Trophoblast cell (in vitro differentiated cells and primary cell): ENCODE measurements around the gene FSTL3.

Experiments used
- DNase-seq, 2 donors: peaks; one replicate each; pipeline ENCODE4 v3.0.0-alpha.2; 2016
- H2AFZ ChIP-seq: 2 replicates; pipeline ENCODE4 v1.6.1; 2013; ENCODE audit warnings: low read length, moderate library complexity, mild to moderate bottlenecking; ENCODE audit not compliant: insufficient read depth, poor library complexity
- H2AK5ac ChIP-seq: 2 replicates; pipeline ENCODE4 v1.6.1; 2013; ENCODE audit warnings: mild to moderate bottlenecking, low read length
- H2BK120ac ChIP-seq: 2 replicates; pipeline ENCODE4 v1.6.1; 2013; ENCODE audit warnings: low read length, mild to moderate bottlenecking, moderate library complexity; ENCODE audit not compliant: insufficient read depth, poor library complexity
- H2BK12ac ChIP-seq: 2 replicates; pipeline ENCODE4 v1.6.1; 2013; ENCODE audit warnings: mild to moderate bottlenecking, low read length, moderate library complexity
- H2BK5ac ChIP-seq: 2 replicates; pipeline ENCODE4 v1.6.1; 2013; ENCODE audit warnings: low read length, low read depth, moderate library complexity, mild to moderate bottlenecking; ENCODE audit not compliant: poor library complexity
- H3K14ac ChIP-seq: 2 replicates; pipeline ENCODE4 v1.6.1; 2013; ENCODE audit warnings: mild to moderate bottlenecking, low read length
- H3K18ac ChIP-seq: 2 replicates; pipeline ENCODE4 v1.6.1; 2013; ENCODE audit warnings: mild to moderate bottlenecking, low read length
- H3K23ac ChIP-seq: 2 replicates; pipeline ENCODE4 v1.6.1; 2013; ENCODE audit warnings: low read length
- H3K27ac ChIP-seq: 2 replicates; pipeline ENCODE4 v1.5.1; 2013; ENCODE audit warnings: low read depth, mild to moderate bottlenecking, inconsistent platforms, low read length, moderate library complexity
- H3K27me3 ChIP-seq: 2 replicates; pipeline ENCODE4 v1.6.1; 2013; ENCODE audit warnings: inconsistent platforms, mild to moderate bottlenecking, low read length, moderate library complexity; ENCODE audit not compliant: insufficient read depth
- H3K36me3 ChIP-seq, 2 experiments: 1 replicate in 1 of 2; 2 replicates in 1 of 2; pipeline ENCODE4 v1.6.1; 2013; ENCODE audit warnings: low read length in 2 of 2, mild to moderate bottlenecking in 2 of 2, moderate library complexity in 1 of 2; ENCODE audit not compliant: insufficient read depth in 2 of 2, control insufficient read depth in 1 of 2
- H3K4ac ChIP-seq: 2 replicates; pipeline ENCODE4 v1.6.1; 2013; ENCODE audit warnings: low read depth, mild to moderate bottlenecking, low read length, moderate library complexity
- H3K4me1 ChIP-seq, 2 experiments: 1 replicate in 1 of 2; 2 replicates in 1 of 2; pipeline ENCODE4 v1.6.1; 2013; ENCODE audit warnings: low read length in 2 of 2, mild to moderate bottlenecking in 2 of 2, moderate library complexity in 1 of 2; ENCODE audit not compliant: insufficient read depth in 2 of 2, control insufficient read depth in 1 of 2
- H3K4me2 ChIP-seq: 2 replicates; pipeline ENCODE4 v1.6.1; 2013; ENCODE audit warnings: inconsistent platforms, mild to moderate bottlenecking, low read length, moderate library complexity
- H3K4me3 ChIP-seq: 2 replicates; pipeline ENCODE4 v1.5.1; 2013; ENCODE audit warnings: mild to moderate bottlenecking, low read depth, low read length, inconsistent platforms
- H3K79me1 ChIP-seq: one replicate; pipeline ENCODE4 v1.6.1; 2013; ENCODE audit warnings: low read length
- H3K79me2 ChIP-seq: 2 replicates; pipeline ENCODE4 v1.6.1; 2013; ENCODE audit warnings: low read length, mild to moderate bottlenecking; ENCODE audit not compliant: control insufficient read depth, insufficient read depth, poor library complexity
- H3K9ac ChIP-seq: 2 replicates; pipeline ENCODE4 v1.6.1; 2013; ENCODE audit warnings: mild to moderate bottlenecking, low read length
- H3K9me3 ChIP-seq: 2 replicates; pipeline ENCODE4 v1.6.1; 2013; ENCODE audit warnings: low read depth, mild to moderate bottlenecking, control low read depth, inconsistent platforms, low read length; ENCODE audit not compliant: insufficient read depth
- H4K12ac ChIP-seq: 2 replicates; pipeline ENCODE4 v1.6.1; 2013; ENCODE audit warnings: low read depth, mild to moderate bottlenecking, low read length, moderate library complexity
- H4K8ac ChIP-seq: 2 replicates; pipeline ENCODE4 v1.6.1; 2013; ENCODE audit warnings: low read depth, mild to moderate bottlenecking, low read length, moderate library complexity
- H4K91ac ChIP-seq: one replicate; pipeline ENCODE4 v1.6.1; 2013; ENCODE audit warnings: low read depth, mild to moderate bottlenecking, low read length, moderate library complexity
- WGBS: extraction: QIAGEN DNeasy Blood & Tissue Kit; methylation state at CpG from one replicate; pipeline ENCODE4 v1.1.7; 2013; ENCODE audit warnings: missing lambda C conversion rate; ENCODE audit not compliant: insufficient read length, insufficient coverage; ENCODE audit errors: extremely low coverage; 5-methylcytosine and 5-hydroxymethylcytosine counted together

FSTL3 gene

GRCh38 chr19:650121-650520 lies 26.1 kb upstream of the FSTL3 start:
- H3K9ac ChIP-seq = no peak overlapping the region
- H3K4me2 ChIP-seq = no peak overlapping the region
- no peak overlapping the region for H3K18ac ChIP-seq
- H4K12ac ChIP-seq = no peak overlapping the region
- no peaks in the 10 kb centered on the region for H3K79me1 ChIP-seq
- peaks cover 81 to 82% of the 10 kb centered on the region in 2 experiments for H3K36me3 ChIP-seq
- no peak overlapping the region for H2BK5ac ChIP-seq
- no peaks in the 10 kb centered on the region for H3K27me3 ChIP-seq
- H3K9me3 ChIP-seq = peaks cover 5% of the 10 kb centered on the region
- H2BK12ac ChIP-seq = no peak overlapping the region
- no peak overlapping the region for H3K4ac ChIP-seq
- no peak overlapping the region for H2AFZ ChIP-seq
- no peak overlapping the region for H2BK120ac ChIP-seq
- no CpG with 5 or more reads among the region's 11 CpGs for WGBS
- H3K79me2 ChIP-seq = peaks cover 3% of the 10 kb centered on the region
- no peak overlapping the region for H2AK5ac ChIP-seq
- H3K23ac ChIP-seq = no peak overlapping the region
- no peak overlapping the region for H4K91ac ChIP-seq
- H3K4me1 ChIP-seq = no peaks in the 10 kb centered on the region
- H3K27ac ChIP-seq = no peak overlapping the region
- no peak overlapping the region for H3K4me3 ChIP-seq
- no peak overlapping the region for H4K8ac ChIP-seq
- no peak for DNase-seq
- H3K14ac ChIP-seq = no peak overlapping the region

- Histone ChIP-seq H3K4me2 (no peak overlapping the region), H3K36me3 (peaks cover 81% of the 10 kb centered on the region in 2 experiments), H3K27ac (no peak overlapping the region), H2AK5ac (no peak overlapping the region), H3K9me3 (peaks cover 5% of the 10 kb centered on the region), H3K4me1 (no peaks in the 10 kb centered on the region), H2BK5ac (no peak overlapping the region), H3K14ac (no peak overlapping the region), H2BK12ac (no peak overlapping the region), H3K4ac (no peak overlapping the region), H3K23ac (no peak overlapping the region), H4K8ac (no peak overlapping the region), H3K9ac (no peak overlapping the region), H2AFZ (no peak overlapping the region), H3K18ac (no peak overlapping the region), H4K91ac (no peak overlapping the region), H3K79me1 (no peaks in the 10 kb centered on the region), H2BK120ac (no peak overlapping the region), H4K12ac (no peak overlapping the region), H3K27me3 (no peaks in the 10 kb centered on the region), H3K79me2 (peaks cover 8% of the 10 kb centered on the region), H3K4me3 (no peak overlapping the region)
- no CpG with 5 or more reads among the region's 58 CpGs for WGBS
- DNase-seq = no peak
These were observed 24.9 kb upstream of the FSTL3 start for GRCh38 chr19:651114-651818.

- Histone ChIP-seq H2BK12ac (no peak overlapping the region), H2BK120ac (no peak overlapping the region), H3K9ac (no peak overlapping the region), H3K79me2 (peaks cover 13% of the 10 kb centered on the region), H3K79me1 (no peaks in the 10 kb centered on the region), H3K9me3 (peaks cover 5% of the 10 kb centered on the region), H3K27ac (no peak overlapping the region), H3K4me3 (no peak overlapping the region), H3K23ac (no peak overlapping the region), H3K4ac (peak overlapping the region; percentile 25), H3K18ac (no peak overlapping the region), H4K12ac (no peak overlapping the region), H4K91ac (no peak overlapping the region), H2AK5ac (no peak overlapping the region), H2AFZ (no peak overlapping the region), H3K36me3 (peaks cover 75 to 80% of the 10 kb centered on the region in 2 experiments), H3K14ac (no peak overlapping the region), H4K8ac (no peak overlapping the region), H3K27me3 (no peaks in the 10 kb centered on the region), H3K4me2 (no peak overlapping the region), H3K4me1 (no peaks in the 10 kb centered on the region), H2BK5ac (no peak overlapping the region)
- WGBS = no CpG with 5 or more reads among the region's 24 CpGs
- DNase-seq = no peak
These were observed 24.2 kb upstream of the FSTL3 start for GRCh38 chr19:651991-652390.

- no peak overlapping the region for H2AK5ac ChIP-seq
- H3K9me3 ChIP-seq = peaks cover 5% of the 10 kb centered on the region
- H2BK120ac ChIP-seq = no peak overlapping the region
- no peaks in the 10 kb centered on the region for H3K79me1 ChIP-seq
- H3K79me2 ChIP-seq = peaks cover 20% of the 10 kb centered on the region
- no peak overlapping the region for H2BK5ac ChIP-seq
- no peaks in the 10 kb centered on the region for H3K27me3 ChIP-seq
- no peak for DNase-seq
- H3K4me3 ChIP-seq = no peak overlapping the region
- no peak overlapping the region for H2AFZ ChIP-seq
- H3K4me1 ChIP-seq = no peaks in the 10 kb centered on the region
- H3K23ac ChIP-seq = no peak overlapping the region
- H2BK12ac ChIP-seq = no peak overlapping the region
- peaks cover 76 to 80% of the 10 kb centered on the region in 2 experiments for H3K36me3 ChIP-seq
- H4K91ac ChIP-seq = no peak overlapping the region
- no CpG with 5 or more reads among the region's 54 CpGs for WGBS
- H3K14ac ChIP-seq = no peak overlapping the region
- no peak overlapping the region for H3K9ac ChIP-seq
- H3K27ac ChIP-seq = no peak overlapping the region
- no peak overlapping the region for H3K4me2 ChIP-seq
- H4K8ac ChIP-seq = no peak overlapping the region
- no peak overlapping the region for H3K18ac ChIP-seq
- H3K4ac ChIP-seq = no peak overlapping the region
- H4K12ac ChIP-seq = no peak overlapping the region
These were observed 23.5 kb upstream of the FSTL3 start for GRCh38 chr19:652467-653389.
